OCI-M2 (cell line): ENCODE results near the gene HPN.
"Not testable (repeated sequence)": the region's sequence is repeated elsewhere in the genome, so short reads cannot be mapped to it uniquely, and the experiment has no call there.

ENCODE experiments used
- DNase-seq: peaks from one replicate; lab custom pipeline; 2025; ENCODE audit not compliant: unreplicated experiment; lab: John Stamatoyannopoulos, UW

HPN gene

GRCh38 chr19:35008891-35009341, 32.6 kb upstream of the HPN start:
- no peak for DNase-seq

- DNase-seq, result no peak
Observed at GRCh38 chr19:35009424-35010415, 31.8 kb upstream of the HPN start.

- DNase-seq, result no peak
Observed at GRCh38 chr19:35011091-35011689, 30.3 kb upstream of the HPN start.

GRCh38 chr19:35011737-35012682, 29.5 kb upstream of the HPN start:
- no peak for DNase-seq

- no peak for DNase-seq
Observed at GRCh38 chr19:35013041-35013819, 28.3 kb upstream of the HPN start.

GRCh38 chr19:35013820-35014754, 27.4 kb upstream of the HPN start:
- DNase-seq, result no peak

- not testable (repeated sequence) for DNase-seq
Observed at GRCh38 chr19:35014774-35015173, 26.7 kb upstream of the HPN start.

- DNase-seq, result no peak
Observed at GRCh38 chr19:35015270-35015953, 26.1 kb upstream of the HPN start.

GRCh38 chr19:35015954-35016351, 25.6 kb upstream of the HPN start:
- no peak for DNase-seq

GRCh38 chr19:35017507-35017906, 24.0 kb upstream of the HPN start:
- no peak for DNase-seq

GRCh38 chr19:35018379-35018778, 23.1 kb upstream of the HPN start:
- no peak for DNase-seq

- DNase-seq, result no peak
Observed at GRCh38 chr19:35019144-35019543, 22.4 kb upstream of the HPN start.

- DNase-seq, result no peak
Observed at GRCh38 chr19:35021016-35021415, 20.5 kb upstream of the HPN start.

GRCh38 chr19:35021596-35021995, 19.9 kb upstream of the HPN start:
- DNase-seq, result no peak

GRCh38 chr19:35022460-35022859, 19.1 kb upstream of the HPN start:
- DNase-seq, result no peak

- no peak for DNase-seq
Observed at GRCh38 chr19:35023428-35023827, 18.1 kb upstream of the HPN start.

GRCh38 chr19:35024095-35024494, 17.4 kb upstream of the HPN start:
- no peak for DNase-seq

GRCh38 chr19:35025969-35026368, 15.6 kb upstream of the HPN start:
- no peak for DNase-seq

GRCh38 chr19:35026418-35026817, 15.1 kb upstream of the HPN start:
- no peak for DNase-seq
